ENCODE results near the gene NDUFS6.

The NDUFS6 gene

DNA sequence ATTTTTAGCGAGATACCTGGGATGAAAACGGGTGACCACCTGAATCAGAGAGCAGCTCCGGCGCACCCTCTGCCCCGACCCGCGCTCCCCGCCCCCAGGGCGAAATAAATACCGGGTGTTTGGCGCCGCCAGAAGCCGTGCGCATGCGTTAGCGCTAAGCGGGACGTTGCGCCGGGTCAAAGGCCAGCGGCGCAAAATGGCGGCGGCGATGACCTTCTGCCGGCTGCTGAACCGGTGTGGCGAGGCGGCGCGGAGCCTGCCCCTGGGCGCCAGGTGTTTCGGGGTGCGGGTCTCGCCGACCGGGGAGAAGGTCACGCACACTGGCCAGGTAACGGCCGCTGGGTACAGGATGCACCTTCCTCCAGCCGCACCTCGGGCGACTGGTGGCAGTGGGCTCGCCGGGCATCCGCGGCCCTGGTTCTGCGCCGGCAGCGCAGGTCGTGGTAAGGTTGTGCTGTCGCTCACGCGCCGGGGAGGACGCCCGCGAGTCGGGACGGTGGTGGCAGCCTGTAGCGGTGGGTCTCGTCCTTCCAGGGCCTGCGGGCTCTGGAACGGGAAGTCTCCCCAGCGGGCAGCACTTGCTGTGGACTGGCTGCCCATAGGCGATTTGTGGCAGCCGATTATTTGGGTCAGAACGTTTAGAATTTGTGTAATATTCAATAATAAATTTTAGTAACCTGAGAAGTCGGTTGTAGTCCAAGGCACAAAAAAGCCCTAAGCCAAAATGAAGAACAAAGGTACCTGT lies at the start of gene NDUFS6:
Gene NDUFS6, plus strand, starts transcription at position 186 of the 745 bp plus-strand sequence. Its CDS starts 11 bp downstream, at position 197.
- peak; percentile 68 for DNase-seq

DNA sequence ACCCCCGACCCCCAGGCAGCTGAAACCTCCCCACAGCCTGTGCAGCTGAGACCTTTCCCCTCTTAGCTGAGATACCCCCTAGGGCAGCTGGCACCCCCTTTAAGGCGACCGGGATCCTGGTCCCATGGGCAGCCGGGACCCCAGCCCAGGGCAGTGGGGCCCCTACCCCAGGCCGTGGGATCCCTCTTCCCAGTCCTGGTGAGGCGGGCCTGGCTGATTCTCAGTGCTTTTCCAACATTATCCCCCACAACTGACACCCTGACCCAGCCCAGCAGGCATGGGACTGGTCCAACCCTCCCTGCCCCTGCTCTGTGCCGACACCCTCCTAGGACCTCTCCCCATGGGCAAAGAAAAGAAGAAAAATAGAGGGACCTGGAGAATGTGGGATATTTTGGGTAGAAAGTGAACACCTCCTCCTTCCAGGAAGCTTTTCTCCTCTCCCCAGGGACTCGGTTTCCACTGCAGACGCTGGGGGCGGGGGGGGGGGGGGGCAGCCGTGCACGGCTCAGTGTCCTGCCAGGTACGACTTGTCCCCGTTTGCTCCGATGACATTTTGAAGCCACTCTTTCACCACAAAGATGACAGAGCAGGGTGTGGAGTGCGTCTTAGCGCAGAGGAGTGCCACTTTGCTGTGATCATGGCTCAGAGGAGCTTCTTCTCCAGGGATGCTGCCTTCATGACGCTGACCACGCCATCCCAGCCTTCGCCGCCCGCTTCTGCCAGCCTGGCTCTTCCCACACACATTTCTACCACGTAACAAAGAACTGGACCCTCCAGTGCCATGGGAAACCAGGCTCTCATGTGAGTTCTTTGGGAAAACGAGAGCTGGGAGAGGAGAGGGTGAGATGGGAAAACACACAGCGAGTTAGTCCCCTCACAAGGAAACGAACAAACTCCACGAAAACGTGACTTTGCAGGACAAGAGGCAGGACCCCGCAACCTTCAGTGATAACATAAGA lies 49.1 kb upstream of the NDUFS6 start:
- no peak for DNase-seq

DNA sequence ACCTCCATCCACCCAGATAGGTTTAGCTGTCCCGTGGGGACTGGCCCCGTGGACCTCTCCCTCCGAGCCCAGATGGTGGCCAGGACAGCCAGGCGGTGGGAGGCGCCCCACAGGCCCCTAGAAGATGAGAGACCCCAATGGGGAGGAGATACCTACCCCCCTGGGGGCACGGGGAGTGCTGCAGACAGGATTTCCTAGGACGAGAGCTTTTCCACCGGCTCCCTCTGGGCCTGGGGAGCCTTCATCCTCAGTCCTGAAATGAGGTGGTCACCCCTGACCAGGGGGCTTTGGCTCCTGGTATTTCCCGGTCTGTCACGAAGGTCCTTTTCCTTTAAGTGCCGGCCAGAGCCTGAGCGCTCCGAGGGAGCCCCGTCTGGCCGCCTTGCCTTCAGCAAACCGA lies 48.3 kb upstream of the NDUFS6 start:
- DNase-seq = no peak

DNA sequence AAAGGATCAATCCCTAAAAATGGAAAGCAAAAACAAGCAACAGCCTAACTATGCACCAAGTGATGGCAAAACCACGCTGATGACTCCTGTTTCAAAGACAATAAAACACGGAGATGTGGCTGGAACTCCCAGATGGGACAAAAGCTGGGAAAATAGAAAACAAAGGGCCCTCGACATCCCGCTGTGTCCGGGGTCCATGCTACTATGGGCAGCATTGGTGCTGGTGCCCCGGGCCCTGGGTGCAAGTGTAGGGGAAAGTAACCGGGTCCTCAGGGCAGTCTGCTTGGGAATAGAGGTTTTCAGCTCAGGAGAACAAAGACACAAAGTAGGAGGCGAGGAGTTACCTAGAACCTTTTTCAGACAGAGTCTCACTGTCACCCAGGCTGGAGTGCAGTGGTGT lies 47.7 kb upstream of the NDUFS6 start:
- no peak for DNase-seq

DNA sequence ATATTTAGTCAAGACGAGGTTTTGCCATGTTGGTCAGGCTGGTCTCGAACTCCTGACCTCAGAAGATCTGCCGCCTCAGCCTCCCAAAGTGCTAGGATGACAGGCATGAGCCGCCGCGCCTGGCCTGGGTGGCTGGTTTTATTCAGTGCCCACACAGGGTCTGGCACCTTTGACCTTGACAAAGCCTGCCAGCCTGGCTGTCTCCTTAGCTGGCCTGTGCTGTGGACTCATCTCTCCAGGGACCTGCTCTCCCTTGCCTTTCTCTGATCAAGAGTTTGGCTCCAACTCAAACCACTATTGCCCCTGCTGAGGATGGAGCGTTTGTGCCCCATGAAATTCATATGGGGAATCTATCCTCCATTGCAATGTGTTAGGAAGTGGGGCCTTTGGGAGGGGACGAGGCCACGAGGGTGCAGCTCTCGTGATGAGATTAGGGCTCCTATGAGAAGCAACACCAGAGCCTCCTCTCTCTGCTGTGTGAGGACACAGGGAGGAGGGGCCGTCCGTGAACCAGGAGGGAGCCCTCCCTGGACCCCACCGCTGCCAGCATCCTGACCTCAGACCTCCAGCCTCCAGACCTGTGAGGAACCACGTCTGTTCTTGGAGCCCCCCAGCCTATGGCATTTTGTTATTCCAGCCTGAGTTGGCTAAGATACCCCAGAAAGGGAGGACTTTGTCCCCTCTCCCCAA lies 46.5 kb upstream of the NDUFS6 start:
- DNase-seq = no peak

DNA sequence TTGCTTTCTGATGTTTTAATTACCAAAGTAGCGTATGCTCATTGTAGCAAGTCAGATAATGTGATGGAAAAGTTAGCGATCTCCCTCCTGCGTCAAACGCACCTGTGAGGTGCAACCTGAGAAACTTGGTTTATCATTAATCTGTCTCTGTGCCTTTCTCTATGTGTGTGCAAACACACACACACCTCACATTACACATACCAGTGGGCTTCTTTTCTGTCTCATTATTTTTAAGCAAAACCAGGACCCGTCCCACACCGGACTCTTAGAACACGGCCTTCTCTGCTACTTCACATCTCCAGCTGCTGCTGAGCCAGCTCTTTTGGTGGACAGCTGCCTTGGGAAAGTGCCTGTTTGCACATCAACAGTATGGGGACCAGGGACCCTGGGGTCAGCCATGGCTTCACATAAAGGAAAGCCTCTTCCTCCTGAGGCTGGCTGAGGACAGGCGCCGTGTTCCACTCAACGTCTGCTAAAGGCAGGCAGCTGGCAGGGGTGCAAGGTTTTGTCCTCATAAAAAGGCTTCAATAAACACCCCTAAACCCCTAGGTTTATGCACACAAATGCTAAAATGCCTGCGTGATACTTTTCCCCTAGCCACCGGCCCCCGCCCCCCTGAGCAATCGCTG lies 45.8 kb upstream of the NDUFS6 start:
- DNase-seq = no peak

DNA sequence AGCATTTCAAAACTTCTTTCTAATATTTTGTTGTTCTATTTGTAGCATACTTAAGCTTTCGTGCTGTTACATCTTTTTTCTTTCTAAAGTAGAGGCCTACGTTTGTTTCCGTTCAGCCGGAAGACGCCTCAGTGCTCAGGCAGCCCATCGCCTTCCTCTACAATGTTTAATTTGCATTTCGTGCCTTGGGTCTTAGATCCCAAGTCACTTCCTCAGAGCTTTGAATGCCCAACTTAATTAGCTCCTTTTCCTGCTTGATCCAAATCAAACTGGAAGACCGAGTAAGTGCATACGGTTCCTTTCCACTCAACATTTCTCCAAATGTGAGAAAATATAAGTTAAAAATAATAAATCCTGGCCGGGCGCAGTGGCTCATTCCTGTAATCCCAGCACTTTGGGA lies 44.7 kb upstream of the NDUFS6 start:
- no peak for DNase-seq

DNA sequence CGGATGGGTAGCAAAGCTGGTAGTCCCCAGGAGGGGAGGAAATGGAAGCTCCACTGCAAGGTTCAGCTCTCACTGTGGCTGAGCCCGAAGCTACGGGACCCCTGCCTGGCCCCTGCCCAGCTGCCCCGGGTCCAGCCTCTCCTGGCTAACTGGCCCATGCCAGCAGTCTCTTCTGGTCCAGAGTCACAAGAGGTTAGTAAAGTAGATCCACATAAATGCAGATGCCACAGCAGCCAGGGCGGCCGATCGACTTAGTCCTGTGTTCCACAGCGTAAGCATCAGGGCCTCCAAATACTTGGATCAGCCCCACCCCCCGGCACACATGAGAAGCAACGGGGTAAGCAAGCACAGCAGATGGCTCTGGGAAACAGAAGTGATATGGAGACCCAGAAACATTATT lies 43.7 kb upstream of the NDUFS6 start:
- peak; percentile 77 for DNase-seq

DNA sequence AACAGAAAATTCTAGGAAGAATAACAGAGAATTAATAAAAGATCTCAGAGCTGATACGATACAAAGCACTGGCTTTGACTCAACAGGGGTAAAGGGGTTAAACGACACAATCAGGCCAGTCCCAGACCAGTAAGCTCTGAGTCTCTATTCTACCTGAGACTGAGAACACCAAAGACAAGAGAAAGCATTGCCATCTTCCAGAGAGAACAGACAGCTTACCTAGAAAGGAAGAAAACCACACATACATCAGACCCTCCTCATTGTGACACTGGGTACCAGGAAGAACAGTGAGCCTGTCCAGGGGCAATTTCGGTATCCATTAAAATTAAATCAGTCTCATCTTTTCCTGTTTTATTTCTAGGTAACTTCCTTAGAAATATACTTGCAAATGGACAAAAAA lies 42.6 kb upstream of the NDUFS6 start:
- no peak for DNase-seq

DNA sequence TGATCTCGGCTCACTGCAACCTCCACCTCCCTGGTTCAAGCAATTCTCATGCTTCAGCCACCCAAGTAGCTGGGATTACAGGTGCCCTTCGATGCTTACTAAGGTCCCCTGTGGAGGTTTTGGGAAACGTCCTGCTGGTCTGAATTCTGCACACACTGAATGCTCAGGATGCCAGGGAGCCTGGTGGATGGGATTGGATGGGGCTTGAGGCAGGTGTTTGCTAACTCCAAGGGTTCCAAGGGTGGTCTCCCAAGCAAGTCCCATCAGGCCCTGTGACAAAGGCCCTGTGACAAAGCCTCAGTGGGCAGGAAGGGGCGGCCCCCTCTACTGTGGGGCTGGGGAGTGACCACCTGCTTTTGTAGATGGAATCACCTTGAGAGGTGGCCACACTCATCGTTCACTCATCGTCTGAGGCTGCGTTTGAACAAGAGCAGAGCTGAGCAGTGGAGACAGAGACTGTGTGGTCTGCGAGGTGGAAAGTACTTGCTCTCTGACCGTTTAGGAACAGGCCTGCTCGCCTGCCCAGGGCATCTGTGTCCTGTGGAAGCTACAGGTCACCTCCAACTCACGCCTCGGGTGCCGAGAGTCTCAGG lies 41.7 kb upstream of the NDUFS6 start:
- no peak for DNase-seq

DNA sequence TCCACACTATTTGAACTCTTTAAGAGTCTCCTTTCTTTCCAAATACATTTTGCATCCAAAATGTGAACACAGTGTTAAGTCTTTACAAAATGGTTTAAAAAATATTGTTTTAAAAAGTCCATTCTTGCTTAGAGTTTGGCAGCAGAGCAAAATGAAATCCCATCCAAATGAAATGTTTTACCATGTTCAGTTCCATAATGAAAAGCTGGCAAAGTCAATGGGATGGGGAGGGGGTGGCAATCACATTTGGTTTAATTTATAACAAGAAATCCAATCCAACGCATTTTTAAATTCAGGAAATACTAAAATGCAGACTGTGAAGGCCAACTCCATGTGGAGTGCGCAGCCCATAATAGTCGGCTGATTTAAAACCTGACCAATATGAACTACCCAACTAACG lies 41.0 kb upstream of the NDUFS6 start:
- no peak for DNase-seq

DNA sequence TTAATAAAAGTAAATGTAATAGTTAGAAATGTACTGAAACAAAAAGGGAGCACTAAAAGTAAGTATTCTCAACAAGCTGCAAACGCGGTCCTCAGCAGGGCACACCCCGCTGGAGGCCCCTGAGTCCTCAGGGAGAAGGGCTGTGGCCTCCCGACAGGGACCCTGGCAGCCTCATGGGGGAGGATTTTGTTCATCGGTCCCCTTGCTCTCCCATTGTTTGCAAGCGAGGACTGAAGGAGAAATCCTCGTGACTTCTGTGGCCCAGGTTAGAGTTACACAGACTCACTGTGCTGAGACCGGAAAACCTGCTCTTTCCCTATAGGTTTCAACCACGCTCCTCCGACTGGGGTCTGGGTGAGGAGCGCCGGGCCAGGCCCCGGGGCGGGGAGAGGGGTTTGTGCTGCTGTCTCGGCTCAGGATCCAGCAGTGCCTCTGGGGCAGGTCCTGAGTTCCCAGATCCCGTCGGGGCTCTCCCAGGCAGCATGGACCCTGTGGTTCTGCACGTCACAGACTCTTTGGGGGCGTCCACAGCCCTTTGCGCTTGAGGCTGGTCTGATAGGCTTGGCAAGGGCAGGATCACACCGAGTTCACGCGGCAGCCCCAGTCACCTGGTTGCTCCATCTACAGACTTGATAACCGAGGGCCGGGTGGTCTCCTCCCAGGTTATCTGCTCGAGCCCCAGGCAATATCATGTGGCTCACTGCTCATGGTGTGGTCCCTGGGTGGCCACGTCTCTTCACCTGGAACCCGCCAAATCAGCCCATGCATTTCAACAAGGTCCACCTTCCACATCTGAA lies 40.4 kb upstream of the NDUFS6 start:
- no peak for DNase-seq

DNA sequence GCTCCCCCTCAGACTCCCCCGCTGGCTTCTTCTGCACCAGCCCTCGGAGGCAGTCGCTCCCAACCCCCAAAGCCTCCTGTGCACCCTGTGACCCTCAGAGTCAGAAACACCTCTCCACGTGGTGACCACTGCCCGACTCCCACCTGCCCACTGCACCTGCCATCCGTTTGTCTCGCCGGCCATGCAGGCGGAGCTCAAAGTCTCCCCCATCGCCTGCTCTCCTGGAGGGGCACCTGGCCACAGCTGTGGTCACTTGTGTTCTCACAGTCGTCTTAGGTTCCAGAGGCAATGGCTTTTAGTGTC lies 39.8 kb upstream of the NDUFS6 start:
- DNase-seq = no peak

DNA sequence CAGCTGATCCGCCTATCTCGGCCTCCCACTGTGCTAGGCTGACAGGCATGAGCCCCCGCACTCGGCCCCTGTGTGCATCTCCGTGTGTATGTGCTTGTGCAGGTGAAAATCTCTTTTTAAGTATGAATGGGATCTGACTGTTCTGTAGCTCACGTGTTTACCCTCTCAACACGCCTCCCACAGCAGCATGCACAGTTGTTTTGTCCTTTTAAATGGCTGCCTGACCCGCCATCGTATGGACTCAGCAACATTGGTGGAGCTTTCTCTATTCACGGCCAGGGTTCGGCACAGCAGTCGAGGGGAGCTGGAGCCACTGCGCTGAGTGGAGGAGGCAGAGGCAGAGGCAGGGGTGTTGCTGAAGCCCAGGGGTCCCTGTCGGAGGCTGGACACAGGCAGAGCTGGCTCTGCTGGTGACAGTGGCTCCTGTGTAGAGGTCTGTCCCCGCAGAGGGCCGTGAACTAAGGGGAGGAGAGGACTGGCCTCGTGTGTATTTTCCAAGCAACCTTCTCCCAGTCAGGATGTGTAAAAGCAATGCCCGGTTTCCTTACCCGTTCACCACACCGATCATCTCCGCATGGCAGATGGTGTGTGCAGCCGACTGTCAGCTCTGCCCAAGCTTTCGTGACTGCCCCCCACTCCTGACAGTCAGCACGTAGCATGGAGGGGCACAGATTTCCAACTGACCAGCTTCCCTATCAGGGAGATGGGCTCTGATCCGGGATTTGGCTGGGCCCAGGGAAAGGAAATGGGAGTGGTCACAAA lies 38.9 kb upstream of the NDUFS6 start:
- no peak for DNase-seq

DNA sequence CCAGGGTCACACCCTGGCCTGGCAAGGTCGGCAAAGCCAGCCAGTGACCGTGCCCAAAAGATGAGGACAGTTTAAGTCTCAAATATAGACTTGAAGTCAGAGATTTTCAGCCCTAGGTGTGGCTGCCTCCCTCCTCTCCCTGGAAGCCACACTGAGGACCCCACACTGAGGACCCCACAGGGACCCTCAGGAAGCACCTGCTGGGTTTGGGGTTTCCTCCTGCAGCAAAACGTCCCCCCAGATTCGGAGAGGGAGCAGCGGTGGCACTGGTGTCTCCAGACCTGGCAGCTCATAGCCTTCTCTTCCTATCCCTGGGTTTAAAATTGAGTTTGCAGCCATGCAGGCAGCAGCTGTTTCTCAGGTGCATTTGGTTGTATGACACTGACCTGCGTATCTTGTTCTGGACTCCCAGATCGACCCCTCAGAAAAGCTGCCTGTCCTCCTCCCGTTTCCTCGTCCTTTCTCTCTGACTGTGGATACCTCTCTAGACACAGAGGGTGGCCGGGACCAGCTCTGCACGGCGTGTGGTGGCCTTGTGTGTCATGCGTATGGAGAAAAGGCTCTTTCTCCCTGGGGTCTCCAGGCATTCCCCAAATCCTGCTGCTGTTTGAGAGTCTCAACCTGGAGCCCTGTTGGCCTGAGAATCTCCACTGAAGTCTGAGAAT lies 38.2 kb upstream of the NDUFS6 start:
- DNase-seq = no peak

DNA sequence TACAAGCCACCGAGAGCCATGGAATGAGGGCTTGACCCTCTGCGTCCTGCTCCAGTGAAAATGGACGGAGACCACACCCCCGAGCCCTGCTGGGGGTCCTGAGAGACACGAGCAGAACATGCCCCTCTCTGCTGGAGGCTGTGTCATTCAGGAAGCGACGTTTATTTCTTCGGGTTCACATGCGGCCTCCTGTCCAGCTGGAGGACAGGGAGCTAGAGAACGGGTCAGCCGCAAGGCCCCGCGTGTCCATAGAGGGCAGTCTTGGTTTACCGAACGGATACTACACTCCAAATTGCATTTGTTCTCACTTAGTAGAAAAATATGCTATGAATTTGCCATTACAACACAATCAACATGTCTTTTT lies 37.7 kb upstream of the NDUFS6 start:
- DNase-seq = no peak

DNA sequence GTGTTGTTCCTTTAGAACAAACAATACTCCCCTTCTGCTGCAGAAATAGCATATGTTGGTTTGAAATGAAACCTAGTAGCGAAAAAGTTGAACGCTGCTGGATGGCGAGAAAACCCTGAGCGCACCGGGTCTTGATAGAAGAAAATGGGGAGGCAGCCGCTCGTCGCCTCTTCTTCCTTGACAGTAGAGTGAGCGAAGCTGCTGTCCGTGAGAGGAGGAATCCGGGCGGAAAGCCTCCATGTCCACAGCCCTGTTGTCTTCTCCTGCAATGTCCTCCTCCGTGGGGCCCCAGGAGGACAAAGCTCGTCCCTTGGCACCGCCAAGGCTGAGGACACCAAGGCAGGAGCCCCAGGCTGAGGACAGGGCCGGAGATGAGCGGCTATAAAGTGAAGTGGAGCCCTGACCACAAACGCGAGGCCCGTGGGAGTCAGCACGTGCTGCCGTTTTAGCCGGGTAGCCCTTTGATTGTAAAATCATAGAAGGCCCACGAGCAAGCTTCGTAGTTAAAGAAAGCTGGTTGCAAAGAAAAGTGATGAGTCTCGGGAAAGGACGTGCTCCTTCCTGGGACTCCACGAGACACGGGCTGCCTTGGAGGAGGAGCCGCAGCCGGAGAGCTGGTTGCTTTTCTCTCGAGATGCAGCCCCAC lies 37.1 kb upstream of the NDUFS6 start:
- no peak for DNase-seq

DNA sequence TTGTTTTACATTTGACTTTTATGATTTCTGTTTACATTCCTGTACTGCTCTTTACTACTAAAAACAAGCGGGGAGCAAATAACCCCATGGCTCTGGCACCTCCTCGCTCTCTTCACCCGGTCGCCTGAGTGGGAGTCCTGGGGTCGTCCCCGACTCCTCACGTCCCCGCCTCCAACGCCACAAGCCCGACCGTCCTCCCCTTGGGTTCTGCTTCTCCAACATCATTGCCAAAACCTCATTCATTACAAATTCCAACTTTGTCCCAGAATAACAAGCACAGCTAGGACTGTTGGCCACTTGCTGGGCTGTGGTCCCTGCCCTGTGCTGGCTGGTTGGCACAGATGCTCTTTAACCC lies 36.6 kb upstream of the NDUFS6 start:
- DNase-seq = no peak

DNA sequence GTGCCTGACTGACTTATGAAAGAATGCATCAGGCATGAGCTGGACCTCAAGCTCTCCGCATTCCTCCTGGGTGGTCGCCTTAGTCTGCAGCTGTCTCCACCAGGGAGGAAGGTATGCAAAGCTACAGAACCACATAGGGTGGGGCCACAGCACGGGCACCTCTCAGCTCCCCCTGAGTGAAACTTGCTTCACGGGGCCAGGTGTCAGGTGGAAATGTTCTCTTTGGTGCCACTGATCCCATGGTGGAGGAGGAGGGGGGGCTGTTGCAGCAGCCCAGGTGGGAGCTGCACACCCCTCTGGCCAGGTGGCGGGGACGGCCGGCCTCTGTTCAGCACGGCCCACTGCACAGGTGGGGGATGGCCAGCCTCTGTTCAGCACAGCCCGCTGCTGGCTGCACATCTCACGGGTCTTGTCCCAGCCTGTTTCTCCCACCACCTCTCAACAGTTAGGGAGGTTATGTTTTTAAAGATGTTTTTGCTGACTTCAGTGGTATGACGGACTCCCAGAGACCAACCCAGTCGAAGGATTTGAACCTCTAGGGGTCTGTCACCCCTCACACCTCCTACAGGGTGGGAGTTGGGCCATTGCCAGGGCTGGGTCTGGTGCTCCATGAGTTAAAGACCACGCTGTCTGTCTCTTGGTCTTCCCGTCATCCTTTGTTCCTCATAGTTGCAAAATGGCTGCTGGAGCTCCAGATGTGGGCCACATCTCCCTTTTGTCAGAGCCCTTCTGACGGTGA lies 35.9 kb upstream of the NDUFS6 start:
- DNase-seq = no peak

DNA sequence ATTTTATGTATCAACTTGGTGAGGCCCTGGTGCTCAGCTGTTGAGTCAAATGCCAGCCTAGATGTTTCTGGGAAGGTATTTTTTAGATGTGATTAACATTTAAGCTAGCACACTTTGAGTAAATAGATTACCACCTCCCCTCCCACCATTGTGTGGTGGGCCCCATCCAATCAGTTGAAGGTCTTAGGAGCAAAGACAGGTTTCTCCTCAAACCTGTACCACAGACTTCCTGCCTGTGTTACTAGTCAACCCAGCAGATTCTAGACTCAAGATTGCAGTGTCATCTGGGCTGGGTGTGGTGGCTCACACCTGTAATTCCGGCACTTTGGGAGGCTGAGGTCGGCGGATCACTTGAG lies 35.3 kb upstream of the NDUFS6 start:
- no peak for DNase-seq
